ENCODE measurements around the gene TENT5C.
A peak's percentile ranks its signal among the peaks of the same experiment; 100 is the strongest.
"Not testable (repeated sequence)": the region's sequence is repeated elsewhere in the genome, so short reads cannot be mapped to it uniquely, and the experiment has no call there.

TENT5C gene

GRCh38 chr1:117605774-117606648, at the start of gene TENT5C:
TENT5C (plus strand) TSS chr1:117606048; CDS start chr1:117622869, 16,821 bp downstream.
- peaks cover 7% of the 10 kb centered on the region for H3K27me3 Mint-ChIP-seq
- H3K27ac Mint-ChIP-seq, result peak within 1 kb of the TSS; percentile 89
- H3K36me3 Mint-ChIP-seq (ENCODE audit: low read depth), result no peaks in the 10 kb centered on the region
- no peaks in the 10 kb centered on the region for H3K9me3 Mint-ChIP-seq
- peak within 1 kb of the TSS; percentile 91 for H3K4me3 Mint-ChIP-seq
- ATAC-seq (peak; percentile 94), DNase-seq (peak; percentile 97)
- H3K4me1 Mint-ChIP-seq, result peaks cover 42% of the 10 kb centered on the region

GRCh38 chr1:117556341-117556740, 49.5 kb upstream of the TENT5C start:
- Mint-ChIP-seq H3K9me3 (peaks cover 10% of the 10 kb centered on the region), H3K4me1 (no peaks in the 10 kb centered on the region), H3K27ac (no peak overlapping the region), H3K36me3 (ENCODE audit: low read depth) (no peaks in the 10 kb centered on the region), H3K4me3 (no peak overlapping the region), H3K27me3 (no peaks in the 10 kb centered on the region)
- no peak for DNase-seq
- ATAC-seq, result no peak

- DNase-seq (no peak), ATAC-seq (no peak)
- no peak overlapping the region for H3K4me3 Mint-ChIP-seq
- peaks cover 10% of the 10 kb centered on the region for H3K9me3 Mint-ChIP-seq
- H3K27me3 Mint-ChIP-seq, result no peaks in the 10 kb centered on the region
- H3K27ac Mint-ChIP-seq, result no peak overlapping the region
- H3K4me1 Mint-ChIP-seq, result no peaks in the 10 kb centered on the region
- H3K36me3 Mint-ChIP-seq (ENCODE audit: low read depth), result no peaks in the 10 kb centered on the region
Observed at GRCh38 chr1:117556976-117557375, 48.9 kb upstream of the TENT5C start.

- not testable (repeated sequence) for DNase-seq
Observed at GRCh38 chr1:117558451-117558850, 47.4 kb upstream of the TENT5C start.

GRCh38 chr1:117559139-117559538, 46.7 kb upstream of the TENT5C start:
- Mint-ChIP-seq H3K36me3 (ENCODE audit: low read depth) (no peaks in the 10 kb centered on the region), H3K9me3 (peaks cover 10% of the 10 kb centered on the region), H3K4me1 (no peaks in the 10 kb centered on the region), H3K4me3 (no peak overlapping the region), H3K27me3 (no peaks in the 10 kb centered on the region), H3K27ac (no peak overlapping the region)
- ATAC-seq (no peak), DNase-seq (no peak)

More at GRCh38 chr1:117558451-117558850, 47.4 kb upstream of the TENT5C start:
- not testable (repeated sequence) for H3K27ac Mint-ChIP-seq; H3K9me3 Mint-ChIP-seq; H3K27me3 Mint-ChIP-seq; H3K36me3 Mint-ChIP-seq (ENCODE audit: low read depth); H3K4me3 Mint-ChIP-seq; ATAC-seq; H3K4me1 Mint-ChIP-seq

- peaks cover 10% of the 10 kb centered on the region for H3K9me3 Mint-ChIP-seq
- DNase-seq (no peak), ATAC-seq (no peak)
- H3K4me1 Mint-ChIP-seq, result no peaks in the 10 kb centered on the region
- H3K36me3 Mint-ChIP-seq (ENCODE audit: low read depth), result no peaks in the 10 kb centered on the region
- H3K4me3 Mint-ChIP-seq, result no peak overlapping the region
- H3K27ac Mint-ChIP-seq, result no peak overlapping the region
- no peaks in the 10 kb centered on the region for H3K27me3 Mint-ChIP-seq
Observed at GRCh38 chr1:117559985-117560384, 45.9 kb upstream of the TENT5C start.

- no peaks in the 10 kb centered on the region for H3K36me3 Mint-ChIP-seq (ENCODE audit: low read depth)
- ATAC-seq, result no peak
Observed at GRCh38 chr1:117561071-117561470, 44.8 kb upstream of the TENT5C start.

GRCh38 chr1:117561551-117561950, 44.3 kb upstream of the TENT5C start:
- ATAC-seq (no peak), DNase-seq (no peak)
- Mint-ChIP-seq H3K9me3 (peaks cover 10% of the 10 kb centered on the region), H3K4me3 (no peak overlapping the region), H3K4me1 (no peaks in the 10 kb centered on the region), H3K27ac (no peak overlapping the region), H3K27me3 (no peaks in the 10 kb centered on the region), H3K36me3 (ENCODE audit: low read depth) (no peaks in the 10 kb centered on the region)

More at GRCh38 chr1:117561071-117561470, 44.8 kb upstream of the TENT5C start:
- Mint-ChIP-seq H3K27ac (no peak overlapping the region), H3K9me3 (peaks cover 10% of the 10 kb centered on the region), H3K4me1 (no peaks in the 10 kb centered on the region), H3K27me3 (no peaks in the 10 kb centered on the region), H3K4me3 (no peak overlapping the region)
- DNase-seq, result no peak

GRCh38 chr1:117562581-117563491, 43.0 kb upstream of the TENT5C start:
- Mint-ChIP-seq H3K9me3 (peaks cover 10% of the 10 kb centered on the region), H3K27ac (no peak overlapping the region), H3K36me3 (ENCODE audit: low read depth) (no peaks in the 10 kb centered on the region), H3K4me1 (no peaks in the 10 kb centered on the region), H3K4me3 (no peak overlapping the region), H3K27me3 (peaks cover 2% of the 10 kb centered on the region)
- DNase-seq (no peak), ATAC-seq (no peak)

- Mint-ChIP-seq H3K4me1 (no peaks in the 10 kb centered on the region), H3K27me3 (peaks cover 2% of the 10 kb centered on the region), H3K4me3 (no peak overlapping the region), H3K9me3 (peaks cover 10% of the 10 kb centered on the region), H3K36me3 (ENCODE audit: low read depth) (no peaks in the 10 kb centered on the region), H3K27ac (no peak overlapping the region)
- ATAC-seq, result no peak
- DNase-seq, result no peak
Observed at GRCh38 chr1:117563492-117563875, 42.4 kb upstream of the TENT5C start.

GRCh38 chr1:117564227-117565075, 41.4 kb upstream of the TENT5C start:
- no peak overlapping the region for H3K27ac Mint-ChIP-seq
- no peak for ATAC-seq

GRCh38 chr1:117565076-117565556, 40.7 kb upstream of the TENT5C start:
- H3K4me1 Mint-ChIP-seq, result no peaks in the 10 kb centered on the region
- no peak for DNase-seq
- no peaks in the 10 kb centered on the region for H3K36me3 Mint-ChIP-seq (ENCODE audit: low read depth)
- H3K27ac Mint-ChIP-seq, result no peak overlapping the region
- H3K9me3 Mint-ChIP-seq, result no peaks in the 10 kb centered on the region
- no peak overlapping the region for H3K4me3 Mint-ChIP-seq
- peaks cover 2% of the 10 kb centered on the region for H3K27me3 Mint-ChIP-seq
- no peak for ATAC-seq

More at GRCh38 chr1:117564227-117565075, 41.4 kb upstream of the TENT5C start:
- DNase-seq, result no peak
- H3K36me3 Mint-ChIP-seq (ENCODE audit: low read depth), result no peaks in the 10 kb centered on the region
- H3K4me1 Mint-ChIP-seq, result no peaks in the 10 kb centered on the region
- H3K9me3 Mint-ChIP-seq, result peaks cover 6% of the 10 kb centered on the region
- H3K4me3 Mint-ChIP-seq, result no peak overlapping the region
- peaks cover 2% of the 10 kb centered on the region for H3K27me3 Mint-ChIP-seq

GRCh38 chr1:117565745-117566455, 39.9 kb upstream of the TENT5C start:
- Mint-ChIP-seq H3K36me3 (ENCODE audit: low read depth) (no peaks in the 10 kb centered on the region), H3K4me3 (no peak overlapping the region), H3K27me3 (peaks cover 2% of the 10 kb centered on the region), H3K27ac (no peak overlapping the region), H3K4me1 (no peaks in the 10 kb centered on the region), H3K9me3 (no peaks in the 10 kb centered on the region)
- ATAC-seq, result no peak
- no peak for DNase-seq

Measured in activated naive CD8-positive, alpha-beta T cell treated with anti-CD3 and anti-CD28 coated beads, Interleukin-2, amount 50 U/mL, for 24 hours (primary cell).